K562 treated with DMSO at 1 percent for 24 hours (cell line): Measurements from ENCODE around the gene ITIH4. TPM values are rescaled to one million over a fixed set of nuclear protein-coding genes. Genes with fewer than 3 reads are reported as not detected.

Experiments
- total RNA-seq: library from RNA; unstranded; fragments of 300-600 nt; gene quantifications from 2 replicates; pipeline ENCODE4 v1.2.3, GENCODE V29; 2022; ENCODE audit warnings: low read depth; ENCODE audit not compliant: insufficient read depth

The ITIH4 gene
- total RNA-seq = 0.29 and 1.4 TPM in 2 replicates

DNA sequence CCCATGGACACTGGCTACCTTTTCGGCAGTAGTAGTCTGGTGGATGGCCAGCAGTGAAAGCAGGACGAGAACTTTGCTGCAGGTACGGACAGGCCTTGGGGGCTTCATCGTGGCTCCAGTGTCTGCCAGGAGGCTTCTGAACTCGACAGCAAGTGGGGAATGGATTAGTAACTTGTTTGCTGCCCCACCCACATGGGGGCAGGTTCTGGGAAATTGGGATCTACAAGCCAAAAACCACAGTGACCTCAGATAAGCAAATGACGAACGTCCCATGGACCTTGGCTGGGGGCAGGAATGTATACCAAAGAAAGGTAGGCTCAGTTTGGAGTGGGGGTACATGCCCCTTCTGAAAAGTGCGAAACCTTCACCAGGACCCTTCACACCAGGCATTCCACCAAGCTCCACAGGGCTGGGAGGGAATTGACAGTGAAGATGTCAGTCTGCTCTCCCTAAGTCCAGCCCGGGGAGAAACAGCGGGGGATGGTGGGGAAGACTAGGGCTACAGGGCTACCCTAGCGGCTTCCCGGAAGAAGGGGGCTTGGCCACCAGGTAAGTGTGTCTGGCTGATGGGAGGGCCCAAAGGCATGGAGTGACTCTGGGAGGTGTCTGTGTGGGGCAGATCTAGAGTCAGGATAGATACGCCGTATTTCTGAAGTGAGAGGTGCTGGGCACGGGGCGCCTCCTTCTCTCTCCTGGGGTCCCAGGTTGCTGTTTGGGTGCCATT is at the start of gene ITIH4:
Gene ITIH4 (minus strand): TSS at position 138 of the 724 bp plus-strand sequence. CDS start 30 bp downstream, at position 108.

DNA sequence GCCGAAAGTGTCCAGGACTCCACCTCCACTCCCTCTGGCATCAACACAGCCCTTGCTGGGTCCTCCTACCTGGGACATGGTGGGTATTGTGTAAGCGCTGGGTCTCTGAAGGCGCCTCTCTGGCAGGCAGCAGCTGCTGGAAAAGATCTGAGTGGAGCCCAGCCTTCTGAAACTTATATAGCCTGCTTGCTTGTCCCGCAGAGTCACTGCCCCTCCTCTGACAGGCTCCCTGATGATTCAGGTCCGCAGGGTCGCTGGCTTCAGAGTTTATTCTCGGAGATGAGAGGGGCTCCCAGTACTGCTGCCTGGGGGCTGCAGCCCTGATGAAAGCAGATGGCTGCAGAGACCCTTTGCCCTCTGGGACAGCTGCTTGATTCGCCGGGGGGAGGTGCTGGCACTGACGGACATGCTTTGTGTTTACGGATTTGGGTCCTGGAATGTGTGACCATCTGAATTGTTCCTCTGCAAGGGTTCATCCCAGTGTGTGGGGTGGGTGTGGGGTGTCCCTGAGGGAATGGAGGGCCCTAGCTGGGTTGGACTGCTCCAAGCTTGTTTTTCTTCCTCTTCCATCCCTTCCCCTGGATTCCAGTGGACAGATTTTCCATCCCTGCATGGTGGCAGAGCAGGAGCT is 4.5 kb upstream of the ITIH4 start, which contains the start of gene MUSTN1:
Gene MUSTN1 (minus strand): TSS at position 149 of the 631 bp plus-strand sequence. CDS start 71 bp downstream, at position 78.

DNA sequence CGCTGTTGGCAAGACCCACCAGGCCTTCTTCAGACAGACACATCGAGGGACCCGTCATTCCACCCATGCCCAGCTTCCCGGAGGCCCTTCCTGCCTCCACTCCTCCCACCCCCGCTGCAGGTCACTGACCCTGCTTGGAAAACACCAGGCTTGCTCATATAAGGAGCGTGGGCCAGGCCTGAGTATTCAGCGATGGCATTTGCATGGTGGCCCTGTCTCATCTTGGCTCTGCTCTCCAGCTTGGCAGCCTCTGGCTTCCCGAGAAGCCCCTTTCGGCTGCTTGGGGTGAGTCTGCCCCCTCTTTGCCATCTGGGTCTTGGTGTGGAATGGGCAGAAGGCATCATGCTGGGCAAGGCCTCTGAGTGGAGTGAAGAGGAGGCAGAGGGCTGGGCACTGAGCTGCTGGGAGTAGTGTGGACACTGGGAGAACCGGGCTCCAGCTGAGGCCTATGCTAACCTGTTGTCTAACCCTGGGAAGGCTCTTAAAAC is 35.8 kb downstream of the ITIH4 start, which contains the start of gene ITIH3:
Gene ITIH3 (plus strand): TSS at position 185 of the 488 bp plus-strand sequence. CDS start 8 bp downstream, at position 193.

DNA sequence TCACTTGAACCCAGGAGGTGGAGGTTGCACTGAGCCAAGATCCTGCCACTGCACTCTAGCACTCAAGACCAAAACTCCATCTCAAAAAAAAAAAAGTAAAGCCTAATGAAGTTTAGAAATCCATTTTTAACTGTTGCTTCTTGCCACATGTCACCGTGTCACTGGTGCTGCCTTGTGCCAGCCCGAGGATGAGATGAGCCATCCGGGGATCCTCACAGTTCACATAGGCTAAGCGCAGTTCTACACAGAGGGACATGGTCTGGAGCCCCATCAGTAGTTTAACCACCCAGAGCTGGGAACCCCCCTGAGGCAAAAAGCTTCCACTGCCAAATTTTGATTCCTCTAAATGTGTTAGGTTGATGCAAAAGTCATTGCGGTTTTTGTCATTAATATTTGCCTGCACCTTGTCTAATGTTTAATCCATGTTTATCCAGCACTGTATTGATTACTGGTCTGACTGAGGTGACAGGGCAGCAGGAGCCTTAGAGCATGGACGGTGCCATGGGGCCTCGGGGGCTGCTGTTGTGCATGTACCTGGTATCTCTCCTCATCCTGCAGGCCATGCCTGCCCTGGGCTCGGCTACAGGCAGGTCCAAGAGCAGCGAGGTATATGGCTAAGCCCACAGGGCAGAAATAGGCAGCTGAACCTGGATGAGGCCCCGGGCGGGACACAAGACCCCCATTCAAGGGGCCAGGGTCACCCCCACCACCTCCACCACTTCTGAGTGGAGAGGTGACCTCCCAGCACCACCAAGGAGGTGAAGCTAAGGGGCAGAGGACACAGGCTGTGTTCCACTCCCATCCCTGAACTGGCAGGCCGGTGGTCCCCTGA is 53.1 kb downstream of the ITIH4 start, which contains the start of gene ITIH1:
Gene ITIH1 (plus strand): TSS at position 473 of the 832 bp plus-strand sequence. CDS start 17 bp downstream, at position 490.

DNA sequence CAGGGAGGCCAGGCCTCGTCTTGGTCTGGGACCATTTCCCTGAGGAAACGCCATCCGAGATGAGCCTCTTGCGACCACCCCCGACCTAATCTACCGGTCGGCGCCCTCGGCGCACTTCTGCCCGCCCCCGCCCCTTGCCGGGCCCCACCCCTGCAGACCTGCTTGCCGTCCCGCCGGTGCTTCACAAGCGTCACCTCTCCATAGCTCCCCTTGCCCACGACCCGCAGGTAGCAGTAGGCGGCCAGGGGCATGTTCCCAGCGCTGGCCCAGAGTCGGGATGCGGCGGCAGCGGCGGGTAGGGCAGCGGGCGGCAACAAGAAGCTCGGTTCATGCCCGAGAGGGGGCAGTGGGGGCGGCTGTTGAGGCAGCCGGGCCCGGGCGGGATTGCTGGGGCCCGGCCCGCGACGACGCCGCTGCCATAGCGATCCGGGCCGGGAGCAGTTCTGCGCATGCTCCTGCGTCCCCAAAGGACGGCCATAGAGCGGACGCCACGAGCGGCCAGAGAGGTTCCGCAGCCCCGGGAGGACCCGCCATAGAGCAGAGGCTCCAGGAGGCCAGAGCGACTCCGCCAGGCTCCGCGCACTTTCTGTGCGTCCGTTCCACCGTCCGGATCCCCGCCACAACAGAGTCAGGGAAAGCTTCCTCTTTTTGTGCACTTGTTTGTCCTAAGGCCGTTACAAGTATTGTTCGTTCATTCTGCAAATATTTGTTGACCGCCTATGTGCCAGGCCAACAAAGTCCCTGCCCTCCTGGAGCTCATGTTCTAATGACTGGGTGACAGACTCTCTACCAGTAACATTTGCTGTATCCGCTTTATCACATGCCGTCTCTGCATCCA is 59.8 kb downstream of the ITIH4 start, which contains the start of gene NEK4:
Gene NEK4 (minus strand): TSS at position 445 of the 838 bp plus-strand sequence. CDS start 194 bp downstream, at position 251.

Other genes with a start within 250 kb of the ITIH4 start
- 13.7 and 19.7 TPM in 2 replicates for gene PBRM1, start 144.8 kb downstream of the ITIH4 start, total RNA-seq
- gene GNL3, start 144.6 kb downstream of the ITIH4 start, total RNA-seq = 27.5 and 33.1 TPM in 2 replicates
- gene GLT8D1, start 124.9 kb downstream of the ITIH4 start, total RNA-seq = 32.6 and 39.1 TPM in 2 replicates
- gene SPCS1, start 124.6 kb downstream of the ITIH4 start, total RNA-seq = 64.8 and 65.9 TPM in 2 replicates
- gene NEK4, start 59.7 kb downstream of the ITIH4 start, total RNA-seq = 9.4 and 10.3 TPM in 2 replicates
- not detected in 2 replicates for gene ITIH1, start 53.1 kb downstream of the ITIH4 start, total RNA-seq
- gene ITIH3, start 35.9 kb downstream of the ITIH4 start, total RNA-seq = 0.10 TPM in 1 of 2 replicates, not detected in the other
- 3.5 and 4.2 TPM in 2 replicates for gene MUSTN1, start 4.3 kb upstream of the ITIH4 start, total RNA-seq
- gene STIMATE, start 66.9 kb upstream of the ITIH4 start, total RNA-seq = 14.3 and 23.2 TPM in 2 replicates
- gene SFMBT1, start 215.4 kb upstream of the ITIH4 start, total RNA-seq = 4.5 and 11.2 TPM in 2 replicates